Stimulated activated CD4-positive, alpha-beta T cell treated with anti-CD3 and anti-CD28 coated beads, Interleukin-4, amount 100 ng/mL, for 24 hours (primary cell): ENCODE results near the gene FOXO1.

Source experiments
- DNase-seq: peaks from one replicate; pipeline ENCODE4 v3.0.0-alpha.2; 2020

The FOXO1 gene

GRCh38 chr13:40665126-40666044 lies 1.1 kb downstream of the FOXO1 start:
- peak; percentile 45 for DNase-seq

DNA sequence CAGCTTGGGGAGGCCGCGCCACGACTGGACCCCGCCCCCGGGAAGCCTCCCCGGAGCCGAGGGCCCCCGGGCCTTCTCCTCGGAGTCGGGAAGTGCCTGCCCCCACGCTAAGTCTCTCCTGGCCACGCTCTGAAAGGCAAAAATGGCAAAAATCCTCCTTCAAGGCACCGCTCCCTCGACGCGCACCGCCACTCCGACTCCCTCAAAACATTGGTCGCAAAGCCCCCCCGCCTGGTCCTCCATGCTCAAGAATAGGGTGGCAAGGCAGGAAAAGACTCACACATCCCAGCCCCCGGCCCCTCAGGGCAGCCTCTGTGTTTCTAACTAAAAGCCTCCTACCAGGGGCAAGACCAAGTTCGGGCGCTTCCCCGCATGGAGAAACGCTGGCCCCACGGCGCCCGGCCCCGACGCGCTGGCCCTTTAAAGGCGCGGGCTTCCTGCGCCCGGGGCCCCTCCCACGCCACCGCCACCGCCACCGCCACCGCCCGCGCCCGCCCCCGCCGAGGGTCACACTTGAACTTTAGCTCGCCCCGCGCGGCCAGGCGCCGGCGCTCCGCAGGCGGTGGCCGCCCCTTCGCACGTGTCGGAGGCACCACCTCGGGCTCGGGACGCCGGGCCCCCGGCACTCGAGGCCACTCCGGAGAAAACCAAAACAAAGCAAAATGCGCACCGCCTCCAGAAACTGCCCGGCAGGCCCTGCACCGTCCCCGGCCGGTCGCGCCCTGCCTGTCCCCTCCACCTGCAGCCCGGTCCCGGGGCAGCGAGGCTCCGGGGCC lies 1.9 kb downstream of the FOXO1 start:
- peak; percentile 64 for DNase-seq

DNA sequence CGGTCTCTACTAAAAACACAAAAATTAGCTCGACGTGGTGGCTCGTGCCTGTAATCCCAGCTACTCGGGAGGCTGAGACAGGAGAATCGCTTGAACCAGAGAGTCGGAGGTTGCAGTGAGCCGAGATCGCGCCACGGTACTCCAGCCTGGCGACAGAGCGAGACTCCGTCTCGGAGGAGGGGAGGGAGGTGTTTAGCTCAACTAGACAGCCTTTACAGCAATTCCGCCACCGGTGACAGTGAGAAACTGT lies 2.4 kb downstream of the FOXO1 start:
- peak; percentile 79 for DNase-seq

GRCh38 chr13:40662866-40663265 lies 3.6 kb downstream of the FOXO1 start:
- DNase-seq = peak; percentile 57

DNA sequence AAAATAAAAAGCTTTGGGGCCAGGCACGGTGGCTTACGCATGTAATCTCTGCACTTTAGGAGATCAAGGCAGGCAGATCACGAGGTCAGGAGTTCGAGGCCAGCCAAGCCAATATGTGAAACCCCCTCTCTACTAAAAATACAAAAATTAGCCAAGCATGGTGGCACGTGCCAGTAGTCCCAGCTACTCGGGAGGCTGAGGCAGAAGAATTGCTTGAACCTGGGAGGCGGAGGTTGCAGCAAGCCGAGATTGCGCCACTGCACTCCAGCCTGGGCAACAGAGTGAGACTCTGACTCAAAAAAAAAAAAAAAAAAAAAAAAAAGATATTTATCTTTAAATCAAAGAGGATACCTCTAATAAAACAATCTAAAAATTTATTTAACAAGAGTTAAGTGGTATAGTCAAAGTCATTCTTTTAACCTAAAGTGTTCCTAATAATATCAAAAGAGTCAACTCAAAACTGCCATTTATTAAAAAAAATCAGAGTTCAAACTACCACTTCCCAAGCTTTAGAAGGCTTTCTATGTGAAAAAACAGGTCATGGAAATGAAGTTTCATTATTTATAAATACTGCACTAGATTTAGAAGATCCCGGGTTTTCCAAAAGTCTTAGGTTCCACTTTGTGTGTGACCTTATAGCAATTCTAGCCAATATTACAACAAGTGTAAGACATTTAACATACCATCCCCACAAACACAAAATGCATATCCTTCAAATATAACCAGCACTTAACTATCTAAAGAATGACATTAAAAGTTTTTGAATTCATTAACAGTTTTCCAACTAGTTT lies 4.4 kb downstream of the FOXO1 start:
- no peak for DNase-seq

DNA sequence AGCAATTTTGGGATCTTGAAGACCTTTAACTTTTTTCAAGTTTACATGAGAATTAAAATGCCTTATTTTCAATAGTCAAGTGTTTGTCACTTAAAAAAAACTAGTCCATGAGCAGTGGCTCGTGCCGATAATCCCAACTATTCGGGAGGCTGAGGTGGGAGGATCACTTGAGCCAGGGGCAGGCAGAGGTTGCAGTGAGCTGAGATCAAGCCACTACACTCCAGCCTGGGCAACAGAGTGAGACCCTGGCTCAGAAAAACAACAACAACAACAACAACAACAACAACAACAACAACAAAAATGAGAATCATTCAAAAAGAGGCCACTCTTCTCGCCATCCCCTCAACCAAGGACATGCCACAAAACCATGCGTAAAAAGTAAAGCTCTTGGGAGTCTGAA lies 5.7 kb downstream of the FOXO1 start:
- DNase-seq = no peak

- no peak for DNase-seq
Observed at GRCh38 chr13:40660141-40660664, 6.2 kb downstream of the FOXO1 start.

DNA sequence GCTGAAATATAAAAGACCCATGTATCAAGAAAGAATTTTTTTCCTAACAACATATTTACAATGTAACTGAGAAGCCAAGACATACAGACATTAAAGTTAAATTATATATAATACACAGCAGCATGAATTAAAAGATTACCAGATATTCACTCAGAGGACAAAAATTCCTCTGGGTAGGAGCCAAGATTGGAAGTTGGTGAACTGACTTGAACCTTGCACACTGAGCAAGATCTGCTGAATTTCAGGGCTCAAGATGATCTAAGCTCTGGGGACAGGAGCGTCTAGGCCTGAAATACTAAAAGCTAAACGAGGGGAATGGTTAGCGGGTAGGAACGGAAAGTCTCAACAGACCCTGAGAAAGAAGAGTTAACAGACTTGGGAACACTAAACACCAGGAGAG lies 8.5 kb downstream of the FOXO1 start:
- no peak for DNase-seq

DNA sequence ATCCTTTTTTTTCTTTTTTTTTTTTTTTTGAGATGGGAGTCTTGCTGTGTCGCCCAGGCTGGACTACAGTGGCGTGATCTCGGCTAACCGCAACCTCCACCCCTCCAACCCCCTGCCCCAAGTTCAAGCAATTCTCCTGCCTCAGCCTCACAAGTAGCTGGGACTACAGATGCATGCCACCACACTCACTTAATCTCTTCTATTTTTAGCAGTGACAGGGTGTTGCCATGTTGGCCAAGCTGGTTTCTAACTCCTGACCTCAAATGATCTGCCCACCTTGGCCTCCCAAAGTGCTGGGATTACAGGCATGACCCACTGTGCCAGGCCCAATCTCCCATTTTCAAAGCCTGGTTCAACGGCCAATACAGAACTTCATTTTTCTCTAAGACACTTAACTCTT lies 9.1 kb downstream of the FOXO1 start:
- no peak for DNase-seq

DNA sequence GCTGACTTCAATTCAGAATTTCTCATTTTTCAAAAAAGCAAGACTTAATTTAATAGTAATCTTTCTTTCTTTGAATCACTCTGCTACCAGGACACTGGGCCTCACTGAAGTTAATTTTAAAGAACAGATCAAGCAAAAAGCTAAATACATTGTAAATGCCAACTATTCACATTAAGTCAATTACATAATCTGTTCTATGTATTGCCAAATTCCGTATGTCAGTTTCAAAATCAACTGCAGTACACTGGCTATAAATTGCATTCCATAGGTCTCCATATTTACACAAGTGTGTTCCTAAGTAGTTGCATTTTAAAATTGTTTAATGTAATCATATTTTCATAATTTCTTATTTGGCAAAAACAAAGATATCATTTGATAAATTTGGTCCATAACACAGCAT lies 10.1 kb downstream of the FOXO1 start:
- DNase-seq = no peak

DNA sequence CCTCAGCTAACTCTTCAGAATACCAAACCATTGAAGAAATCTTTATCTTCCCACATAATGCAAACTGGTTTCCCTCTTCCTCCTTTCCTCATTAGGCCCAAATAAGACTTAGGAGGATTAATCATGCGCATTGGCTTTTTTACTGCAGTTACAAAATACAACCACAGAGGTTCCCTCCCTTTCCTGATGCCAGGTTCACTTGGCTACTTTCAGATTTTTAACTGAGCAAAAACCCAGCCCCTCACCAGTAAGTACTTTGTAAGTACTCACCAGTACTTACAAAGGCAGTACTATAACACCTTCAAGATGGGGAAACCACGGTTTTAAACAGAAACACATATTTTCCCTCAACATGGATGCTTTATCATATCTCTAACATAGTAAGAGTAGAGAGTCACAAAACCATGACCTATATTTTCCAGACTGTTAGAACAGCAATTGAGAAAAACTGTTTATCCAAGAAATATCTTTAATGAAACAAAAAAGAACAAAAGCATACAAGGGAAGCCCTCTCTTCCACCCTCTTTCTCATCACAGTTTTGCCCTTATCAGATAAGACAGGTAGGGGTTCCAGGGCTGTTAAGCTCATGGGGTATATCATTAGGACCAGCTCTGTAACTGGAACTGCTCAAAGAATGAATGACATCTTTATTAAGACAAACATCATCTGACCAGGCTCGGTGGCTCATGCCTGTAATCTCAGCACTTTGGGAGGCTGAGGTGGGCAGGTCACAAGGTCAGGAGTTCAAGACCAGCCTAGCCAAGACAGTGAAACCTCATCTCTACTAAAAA lies 12.7 kb downstream of the FOXO1 start:
- DNase-seq = peak; percentile 33

DNA sequence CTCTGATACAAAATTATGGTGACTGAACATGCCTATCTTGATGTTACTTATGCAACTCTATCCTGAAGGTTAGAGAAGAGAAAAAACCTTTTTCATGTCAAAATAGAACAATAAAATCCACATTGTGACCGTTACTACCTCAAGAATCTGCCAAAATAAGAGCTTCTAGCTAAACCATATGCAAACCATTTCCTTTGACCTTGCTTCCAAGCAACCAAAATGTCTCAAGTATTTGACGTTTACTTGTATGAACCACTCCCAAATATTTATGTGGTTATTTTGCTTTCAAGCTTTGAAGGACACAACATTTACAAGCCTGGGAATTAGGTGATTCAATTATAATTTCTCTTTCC lies 13.9 kb downstream of the FOXO1 start:
- no peak for DNase-seq

DNA sequence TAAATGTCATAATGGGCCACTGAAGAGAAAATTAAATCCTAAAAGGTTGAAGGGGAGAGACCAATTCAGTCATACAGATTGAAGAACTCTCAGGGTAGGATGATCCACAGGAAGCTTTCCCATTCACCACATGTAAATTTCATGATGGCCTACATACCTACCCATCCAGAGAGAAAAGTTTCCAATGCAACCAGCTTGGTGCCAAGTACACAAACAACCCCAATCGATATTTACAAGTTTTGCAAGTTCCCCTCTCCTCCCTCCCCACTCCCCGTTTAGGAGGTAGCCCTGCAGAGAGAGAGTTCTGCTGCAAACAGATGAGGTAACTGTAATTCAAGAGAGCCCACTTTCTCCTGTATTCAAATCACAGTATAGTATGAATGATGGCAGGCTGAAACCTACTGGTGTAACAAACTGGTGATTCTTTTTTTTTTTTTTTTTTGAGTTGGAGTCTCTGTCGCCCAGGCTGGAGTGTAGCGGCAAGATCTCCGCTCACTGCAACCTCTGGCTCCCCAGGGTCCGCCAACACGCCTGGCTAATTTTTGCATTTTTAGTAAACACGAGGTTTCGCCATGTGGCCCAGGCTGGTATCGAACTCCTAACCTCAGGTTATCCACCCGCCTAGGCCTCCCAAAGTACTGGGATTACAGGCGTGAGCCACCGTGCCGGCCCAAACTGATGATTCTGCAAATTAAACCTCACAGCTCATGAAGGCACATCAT lies 14.4 kb downstream of the FOXO1 start:
- no peak for DNase-seq

DNA sequence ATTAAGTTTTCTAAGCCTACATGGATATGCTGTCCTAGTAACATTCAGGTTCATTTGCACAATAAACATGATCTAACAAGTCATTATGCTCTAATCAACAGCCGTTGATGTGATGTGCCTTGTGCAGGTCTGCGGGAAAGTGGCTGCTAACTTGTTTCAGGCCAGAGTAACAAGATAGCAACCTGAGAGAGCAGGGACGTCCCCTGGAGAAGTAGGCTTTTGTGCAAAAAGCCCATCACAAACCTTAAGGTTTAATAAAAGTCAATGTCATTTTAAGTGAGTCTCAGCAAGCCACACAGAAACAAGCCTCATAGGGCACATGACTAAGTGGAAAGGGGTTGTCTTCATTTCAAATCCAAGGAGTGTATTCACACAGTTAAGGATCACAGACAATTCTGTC lies 17.6 kb downstream of the FOXO1 start:
- DNase-seq = no peak

DNA sequence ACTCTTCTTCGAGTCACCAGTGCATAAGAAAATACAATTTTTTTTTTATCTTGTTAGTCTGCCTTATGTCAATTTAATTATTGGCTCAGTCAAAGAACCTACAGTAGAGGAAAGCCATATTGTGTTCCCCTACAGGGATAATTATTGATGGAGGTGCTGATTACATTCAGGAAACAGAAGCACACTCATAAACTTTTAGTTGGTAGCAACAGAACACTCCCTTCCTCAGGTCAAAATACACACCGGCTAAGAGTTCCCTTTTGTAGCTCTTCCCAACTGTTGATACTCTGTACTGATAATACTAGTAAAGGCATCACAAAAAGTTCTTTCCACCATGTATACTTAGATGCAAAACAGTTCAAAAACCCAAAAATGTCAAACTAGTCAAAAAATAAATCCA lies 18.4 kb downstream of the FOXO1 start:
- DNase-seq = no peak

DNA sequence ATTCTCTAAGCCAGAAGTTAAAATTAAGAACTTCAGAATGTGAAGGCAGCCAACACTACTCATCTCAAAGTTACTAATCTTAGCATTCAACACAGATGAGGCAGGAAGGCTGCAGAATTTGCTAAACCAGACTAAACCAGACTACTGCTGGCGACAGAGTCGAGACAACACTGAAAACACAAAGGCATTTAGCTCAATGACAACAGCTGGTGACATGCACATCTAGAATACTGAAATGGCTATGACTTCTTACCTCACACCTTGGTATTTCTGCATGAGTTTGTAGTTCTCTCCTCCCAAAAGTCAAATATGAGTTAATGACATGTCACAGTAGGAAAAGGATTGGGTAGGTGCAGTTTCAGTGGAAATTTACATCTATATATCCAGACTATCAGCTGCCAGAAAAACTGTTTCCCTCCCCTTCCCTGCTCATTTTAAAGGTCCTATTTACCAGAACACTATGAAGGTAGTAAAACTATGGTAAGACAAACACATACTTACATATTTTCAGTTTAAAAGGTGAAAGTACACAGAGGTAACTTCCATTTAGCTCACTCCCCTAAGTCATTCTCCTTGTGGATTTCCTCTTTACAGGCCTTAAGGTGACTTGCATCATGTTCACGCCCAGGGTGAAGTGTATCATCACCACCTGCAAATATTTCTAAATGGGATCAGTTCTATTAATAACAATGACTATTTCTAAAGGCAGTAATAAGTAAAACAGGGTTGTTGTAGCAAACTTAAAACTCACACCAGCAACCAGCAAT lies 21.4 kb downstream of the FOXO1 start:
- DNase-seq = no peak

DNA sequence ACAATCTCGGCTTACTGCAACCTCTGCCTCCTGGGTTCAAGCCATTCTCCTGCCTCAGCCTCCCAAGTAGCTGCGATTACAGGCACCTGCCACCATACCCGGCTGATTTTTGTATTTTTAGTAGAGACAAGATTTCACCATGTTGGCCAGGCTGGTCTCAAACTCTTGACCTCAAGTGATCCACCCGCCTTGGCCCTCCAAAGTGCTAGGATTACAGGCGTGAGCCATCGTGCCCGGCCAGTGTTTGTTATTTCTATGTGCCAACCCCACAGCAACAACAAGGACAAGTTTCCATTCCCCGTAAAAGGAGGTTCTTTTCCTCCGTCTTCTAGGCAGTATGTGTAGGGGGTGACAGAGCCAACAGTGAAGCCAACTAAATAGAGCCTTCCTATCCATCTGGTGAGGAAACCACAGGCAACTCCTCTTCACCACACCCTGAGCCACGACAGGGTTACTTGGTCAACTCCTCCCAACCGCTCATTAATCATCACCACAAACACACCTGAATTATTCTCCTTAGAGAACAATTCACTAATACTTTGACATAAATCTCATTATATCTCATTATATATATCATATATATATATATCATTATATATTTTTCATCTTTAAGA lies 25.5 kb downstream of the FOXO1 start:
- DNase-seq = peak; percentile 33

GRCh38 chr13:40640202-40640601 lies 26.2 kb downstream of the FOXO1 start:
- DNase-seq = no peak

DNA sequence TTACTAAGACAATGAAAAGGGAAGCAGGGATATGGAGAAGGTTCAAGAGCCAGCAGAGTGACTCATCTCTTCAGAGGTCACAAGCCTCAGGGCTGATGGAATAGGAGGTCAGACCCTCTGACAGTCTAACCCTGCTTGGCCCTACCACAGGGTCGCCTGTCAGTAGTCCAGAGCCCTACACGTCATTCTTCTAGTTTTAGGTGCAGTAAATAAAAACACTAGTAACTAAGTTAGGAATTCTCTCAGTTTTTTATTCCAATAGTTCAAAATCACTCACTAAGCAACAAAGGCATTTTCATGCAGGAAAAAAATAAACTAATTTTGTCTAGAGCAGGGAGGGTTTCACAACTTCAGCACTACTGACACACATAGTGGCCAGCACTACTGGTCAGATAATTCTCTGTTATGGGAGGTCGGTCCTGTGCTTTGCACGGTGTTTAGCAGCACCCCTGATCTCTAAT lies 27.2 kb downstream of the FOXO1 start:
- no peak for DNase-seq

DNA sequence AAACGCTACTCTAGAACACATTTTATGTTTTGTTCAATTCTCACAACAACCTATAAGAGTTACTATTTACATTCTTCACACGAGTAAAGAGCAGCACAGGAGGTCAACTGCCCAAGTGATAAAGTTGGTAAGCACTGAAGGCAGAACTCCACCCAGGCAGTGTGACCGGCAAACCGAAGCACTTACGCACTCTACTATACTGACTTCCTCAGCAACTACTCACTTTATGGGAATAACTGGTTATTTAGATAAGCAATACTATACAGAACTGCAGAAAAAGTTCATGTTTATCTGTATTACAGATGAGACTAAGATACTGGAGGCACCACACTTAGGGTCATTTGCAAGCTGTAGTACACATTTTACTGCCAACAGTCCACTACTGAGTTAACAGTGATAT lies 28.8 kb downstream of the FOXO1 start:
- no peak for DNase-seq
